ENCODE measurements around the gene RARB.

RARB gene

GRCh38 chr3:25427942-25428788 lies at the start of gene RARB:
TSS of gene RARB (plus strand) at chr3:25428263. CDS start at chr3:25428732, 469 bp downstream.
- peak; percentile 87 for DNase-seq

GRCh38 chr3:25378786-25379311 lies 49.2 kb upstream of the RARB start:
- DNase-seq, result no peak

- peak; percentile 2 for DNase-seq
Measured at GRCh38 chr3:25380222-25380739, 47.8 kb upstream of the RARB start.

DNA sequence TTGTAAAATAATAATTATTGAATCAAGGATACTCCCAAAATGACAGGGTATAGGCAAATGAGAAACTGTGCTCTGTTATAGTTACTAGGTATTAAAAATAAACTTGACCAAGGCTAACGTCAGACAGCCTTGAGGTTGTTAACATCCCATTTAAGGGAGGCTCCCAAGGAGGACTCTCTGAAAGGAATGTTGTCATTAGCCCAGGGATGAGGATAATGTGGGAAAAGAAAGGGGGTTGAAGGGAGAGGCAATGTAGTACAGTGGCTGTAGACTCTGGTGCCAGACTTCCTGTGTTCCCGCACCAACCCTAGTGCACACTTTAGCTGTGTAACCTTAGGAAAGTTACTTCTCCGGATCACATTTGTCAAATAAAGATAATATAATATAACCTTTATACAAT lies 47.0 kb upstream of the RARB start:
- DNase-seq, result no peak

- DNase-seq, result no peak
Measured at GRCh38 chr3:25384471-25384870, 43.6 kb upstream of the RARB start.

GRCh38 chr3:25385807-25386460 lies 42.1 kb upstream of the RARB start:
- DNase-seq, result no peak

DNA sequence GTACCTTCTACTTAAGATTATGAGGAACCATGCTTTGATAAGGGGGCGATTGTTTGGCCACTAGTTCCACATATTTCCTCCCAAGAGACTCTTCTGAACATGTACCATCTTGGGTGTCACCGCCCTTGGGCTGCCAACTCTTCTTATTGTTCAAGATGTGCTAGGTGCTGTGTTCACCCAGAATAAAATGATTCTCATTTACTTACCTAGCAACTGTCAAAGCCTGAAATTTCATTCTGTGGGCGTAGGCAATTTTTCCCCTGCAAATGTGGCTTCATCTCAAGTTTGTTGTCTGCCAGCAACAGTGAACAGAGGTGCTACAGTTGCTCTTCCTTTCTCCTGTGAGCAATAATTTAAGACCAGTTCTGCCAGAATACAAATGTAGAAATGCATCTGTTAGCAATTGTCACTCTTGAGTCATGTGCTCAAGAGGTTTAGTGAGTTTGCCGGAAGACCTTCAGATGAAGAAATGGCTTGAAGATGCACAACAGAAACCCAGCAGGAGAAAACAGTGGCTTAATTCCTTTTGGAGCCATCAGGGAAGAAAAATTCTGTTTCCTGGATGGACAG lies 41.3 kb upstream of the RARB start:
- no peak for DNase-seq

- no peak for DNase-seq
Measured at GRCh38 chr3:25390605-25391004, 37.5 kb upstream of the RARB start.

DNA sequence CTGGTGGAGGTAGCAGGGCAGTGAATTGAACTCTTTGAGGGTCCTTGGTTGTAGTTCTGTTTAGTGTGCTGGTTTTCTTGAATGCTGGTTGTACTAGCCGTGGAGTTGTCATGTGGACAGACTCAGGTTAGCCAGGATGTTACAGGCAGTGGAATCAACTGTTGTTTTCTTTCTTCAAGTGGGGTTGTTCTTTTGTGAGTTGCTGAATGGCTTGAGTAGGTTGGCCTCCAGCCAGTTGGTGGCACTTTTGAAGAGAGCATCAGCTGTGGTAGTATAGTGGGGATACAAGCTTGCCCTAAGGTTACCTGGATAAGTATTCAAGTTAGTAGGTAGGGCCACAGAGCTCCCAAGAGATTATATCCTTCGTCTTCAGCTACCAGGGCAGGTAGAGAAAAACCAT lies 31.8 kb upstream of the RARB start:
- DNase-seq, result no peak

- DNase-seq, result peak; percentile 45
Measured at GRCh38 chr3:25396686-25397085, 31.4 kb upstream of the RARB start.

- no peak for DNase-seq
Measured at GRCh38 chr3:25397150-25397549, 30.9 kb upstream of the RARB start.

DNA sequence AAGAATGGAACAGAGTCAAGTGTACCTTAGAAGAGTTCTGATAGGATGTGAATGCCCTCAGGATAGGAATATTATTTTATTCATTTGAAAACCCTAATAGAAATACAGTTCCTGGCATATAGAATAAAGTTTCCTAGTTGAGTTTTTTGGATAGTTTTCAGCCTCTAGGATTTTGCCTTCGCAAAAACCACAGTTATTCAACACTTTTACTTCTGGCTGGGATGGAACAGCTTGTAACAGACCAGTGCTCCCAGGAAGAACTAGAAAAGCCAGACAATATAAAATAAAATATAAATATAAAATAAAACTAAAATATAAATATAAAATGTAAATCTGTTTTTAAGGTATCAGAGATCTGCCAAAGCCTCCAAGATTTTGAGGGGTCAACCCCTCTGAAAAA lies 27.5 kb upstream of the RARB start:
- DNase-seq, result no peak

DNA sequence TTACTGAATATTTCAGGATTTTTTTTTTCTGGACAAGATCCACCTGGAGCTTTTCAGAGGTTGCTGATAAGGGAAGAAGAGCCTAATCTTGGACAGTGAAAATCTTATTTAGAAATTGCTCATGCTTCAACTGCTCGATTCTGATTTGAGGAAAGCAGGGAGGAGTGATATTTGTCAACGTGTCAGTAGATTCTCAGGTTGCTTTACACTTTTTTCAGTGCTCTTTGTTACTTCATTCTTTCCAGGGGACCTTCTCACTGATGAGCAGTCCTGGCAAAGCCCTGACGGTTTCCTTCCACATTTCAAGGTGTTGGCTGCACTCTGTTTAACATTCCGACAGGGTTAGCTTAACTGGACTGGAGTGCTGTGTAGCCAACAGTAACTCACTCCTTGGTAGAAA lies 24.1 kb upstream of the RARB start:
- no peak for DNase-seq

DNA sequence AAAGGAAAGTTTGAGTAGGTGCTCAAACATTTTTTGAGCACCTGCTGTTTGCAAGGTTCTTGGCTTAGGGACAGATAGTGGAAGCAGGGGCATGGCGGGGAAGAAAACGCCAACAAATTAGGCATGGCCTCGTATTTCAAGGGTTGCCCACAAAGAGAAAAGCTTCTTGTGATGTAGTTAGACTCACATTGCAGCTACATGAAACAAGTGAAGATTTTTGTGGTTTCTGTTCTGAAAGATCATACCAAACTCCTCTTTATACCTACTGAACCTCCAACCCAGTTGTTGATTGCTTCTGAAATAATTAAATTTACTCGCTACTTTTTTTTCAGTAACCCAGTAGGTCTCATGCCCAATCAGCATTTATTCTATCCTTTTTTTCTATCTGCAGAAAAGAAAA lies 23.5 kb upstream of the RARB start:
- DNase-seq, result no peak

DNA sequence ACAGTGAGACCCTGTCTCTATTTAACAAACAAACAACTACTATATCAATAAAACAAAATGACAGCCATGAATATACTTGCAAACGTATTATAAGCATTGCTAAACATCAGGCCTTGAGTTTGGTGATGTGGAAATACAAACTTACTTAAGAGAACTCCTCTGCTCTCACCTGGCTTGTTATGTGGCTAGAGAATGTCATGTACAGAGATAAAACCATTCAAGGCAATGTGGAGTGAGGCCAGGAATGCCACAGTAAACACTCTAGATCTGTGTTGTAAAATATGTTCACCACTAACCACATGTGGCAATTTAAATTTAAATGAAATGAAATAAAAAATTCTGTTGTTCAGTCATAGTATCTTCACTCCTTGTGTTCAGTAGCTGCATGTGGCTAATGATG lies 22.7 kb upstream of the RARB start:
- no peak for DNase-seq

GRCh38 chr3:25410703-25411102 lies 17.4 kb upstream of the RARB start:
- DNase-seq, result no peak

GRCh38 chr3:25412269-25412668 lies 15.8 kb upstream of the RARB start:
- no peak for DNase-seq

GRCh38 chr3:25416176-25416575 lies 11.9 kb upstream of the RARB start:
- no peak for DNase-seq

DNA sequence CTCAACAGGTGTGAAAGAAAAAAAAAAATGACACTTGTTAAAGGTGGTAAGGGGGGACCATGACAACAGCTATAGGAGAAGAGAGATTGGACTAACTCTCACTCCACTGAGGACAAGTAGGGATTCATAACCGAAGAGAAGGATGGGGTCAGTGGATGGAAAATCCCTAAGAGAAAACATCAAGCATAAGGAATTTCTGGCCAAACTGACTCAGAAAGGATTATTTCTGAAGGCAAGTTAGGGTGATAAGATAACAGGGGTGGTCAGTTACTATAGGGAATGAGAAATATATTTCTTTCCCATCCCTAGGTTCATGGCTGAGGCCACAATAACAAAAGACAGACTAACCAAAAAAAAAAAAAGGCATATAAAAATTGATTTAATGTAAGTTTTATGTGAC lies 9.5 kb upstream of the RARB start:
- DNase-seq, result no peak

DNA sequence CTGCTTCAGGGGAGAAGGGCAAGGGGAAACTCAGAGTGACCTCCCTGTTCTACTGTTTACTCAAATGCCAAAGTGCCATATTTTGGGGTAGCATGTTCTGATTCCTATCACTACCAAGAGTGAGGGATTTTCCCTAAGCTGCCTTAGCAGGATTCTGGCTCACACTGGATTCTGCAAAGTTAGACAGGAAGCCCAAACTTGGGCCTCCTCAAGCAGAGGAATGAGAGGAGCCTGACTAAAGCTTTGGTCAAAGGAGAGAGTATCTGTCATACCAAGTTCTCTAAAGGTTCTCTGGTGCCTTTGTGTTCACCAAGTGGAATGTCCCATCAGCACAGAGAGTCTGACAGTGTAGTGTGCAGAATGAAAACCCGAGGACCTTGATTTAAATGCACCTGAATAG lies 8.8 kb upstream of the RARB start:
- no peak for DNase-seq

DNA sequence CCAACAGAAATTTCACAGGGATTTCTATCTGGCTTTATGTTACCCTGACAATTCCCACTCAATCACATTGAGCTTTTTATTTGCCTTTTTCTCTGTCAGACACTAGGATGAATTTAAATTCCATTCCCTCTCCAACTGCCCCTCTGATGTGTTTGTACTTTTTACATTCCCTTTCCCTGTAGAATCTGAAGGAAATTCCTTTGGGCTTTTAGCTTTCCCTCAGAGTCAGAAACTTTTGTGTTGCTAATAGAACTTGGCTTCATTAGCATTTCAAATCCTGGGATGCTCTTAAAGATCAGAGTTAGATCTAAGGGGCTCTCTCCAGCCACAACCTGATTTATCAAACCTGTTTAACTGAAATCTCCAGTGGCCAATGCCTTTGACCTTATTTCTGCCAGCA lies 7.9 kb upstream of the RARB start:
- DNase-seq, result no peak

GRCh38 chr3:25420885-25421284 lies 7.2 kb upstream of the RARB start:
- no peak for DNase-seq

GRCh38 chr3:25421747-25422146 lies 6.3 kb upstream of the RARB start:
- no peak for DNase-seq
